IMR-90 (cell line): ENCODE results near the gene CARD8. TPM values are rescaled to one million over a fixed set of nuclear protein-coding genes. Genes with fewer than 3 reads are reported as not detected.
"Not testable (repeated sequence)": the region's sequence is repeated elsewhere in the genome, so short reads cannot be mapped to it uniquely, and the experiment has no call there.

Experiments used
- ATAC-seq: fragments of 200-7000 bp; cut with Tn5 transposase; 2 replicates; pipeline ENCODE4 v1.9.1; 2020; ENCODE audit warnings: low read depth, mild to moderate bottlenecking, moderate library complexity
- BruUV-seq: library from RNA; stranded (reverse); fragments of 400-500 nt; replicated peaks from 2 replicates; lab custom pipeline; 2021; lab: Mats Ljungman, UMichigan
- CTCF ChIA-PET: fragments of 300-600 bp; formaldehyde crosslinking; extraction: SDS; loops from one replicate; lab custom pipeline; 2021; ENCODE audit warnings: antibody characterized with exemption; lab: Yijun Ruan, JAX
- POLR2A ChIA-PET: fragments of 300-600 bp; sonication (Branson Sonifier 250); formaldehyde crosslinking; loops from one replicate; lab custom pipeline; 2022; ENCODE audit warnings: antibody characterized with exemption; ENCODE audit not compliant: unreplicated experiment; lab: Charles Lee
- DNase-seq: peaks from one replicate; pipeline ENCODE4 v3.0.0; 2013
- H2AFZ ChIP-seq: replicated peaks from 2 replicates; pipeline ENCODE3; 2013; ENCODE audit warnings: low read length, mild to moderate bottlenecking; ENCODE audit not compliant: poor library complexity
- H2AK5ac ChIP-seq: 2 replicates; pipeline ENCODE4 v1.6.1; 2013; ENCODE audit warnings: low read depth, low read length, inconsistent platforms
- H2AK9ac ChIP-seq: replicated peaks from 2 replicates; pipeline ENCODE3; 2013; ENCODE audit warnings: mild to moderate bottlenecking, low read depth, low read length, moderate library complexity; ENCODE audit not compliant: poor library complexity
- H2BK120ac ChIP-seq: 2 replicates; pipeline ENCODE4 v1.6.1; 2013; ENCODE audit warnings: low read depth, low read length, inconsistent platforms
- H2BK15ac ChIP-seq: 3 replicates; pipeline ENCODE4 v1.6.1; 2013; ENCODE audit warnings: low read depth, low read length, inconsistent platforms
- H2BK20ac ChIP-seq: 2 replicates; pipeline ENCODE4 v1.6.1; 2013; ENCODE audit warnings: low read depth, mild to moderate bottlenecking, inconsistent platforms, low read length, moderate library complexity
- H2BK5ac ChIP-seq: 2 replicates; pipeline ENCODE4 v1.6.1; 2013; ENCODE audit warnings: mild to moderate bottlenecking, low read depth, low read length, inconsistent platforms; ENCODE audit not compliant: poor library complexity, severe bottlenecking
- H3K14ac ChIP-seq: replicated peaks from 2 replicates; pipeline ENCODE4 v1.6.1; 2013; ENCODE audit warnings: low read depth, low read length, inconsistent platforms
- H3K18ac ChIP-seq: 2 replicates; pipeline ENCODE4 v1.6.1; 2013; ENCODE audit warnings: low read depth, low read length, control low read depth
- H3K23ac ChIP-seq: 2 replicates; pipeline ENCODE4 v1.6.1; 2013; ENCODE audit warnings: low read depth, low read length, inconsistent platforms
- H3K27ac ChIP-seq: 2 replicates; pipeline ENCODE4 v1.5.1; 2013; ENCODE audit warnings: mild to moderate bottlenecking, control low read depth, low read length; ENCODE audit not compliant: insufficient read depth
- H3K27me3 ChIP-seq: 2 replicates; pipeline ENCODE4 v1.6.1; 2013; ENCODE audit warnings: low read length; ENCODE audit not compliant: control insufficient read depth, insufficient read depth
- H3K36me3 ChIP-seq: 2 replicates; pipeline ENCODE4 v1.6.1; 2013; ENCODE audit warnings: low read length, mixed read lengths; ENCODE audit not compliant: control insufficient read depth, insufficient read depth
- H3K4ac ChIP-seq: 2 replicates; pipeline ENCODE4 v1.6.1; 2013; ENCODE audit warnings: low read depth, low read length, inconsistent platforms
- H3K4me1 ChIP-seq: 2 replicates; pipeline ENCODE4 v1.6.1; 2013; ENCODE audit warnings: low read length, mixed read lengths; ENCODE audit not compliant: control insufficient read depth, insufficient read depth
- H3K4me2 ChIP-seq: 2 replicates; pipeline ENCODE4 v1.6.1; 2013; ENCODE audit warnings: low read depth, mild to moderate bottlenecking, control low read depth, low read length, moderate library complexity
- H3K4me3 ChIP-seq: 2 replicates; pipeline ENCODE4 v1.5.1; 2013; ENCODE audit warnings: low read depth, mild to moderate bottlenecking, control low read depth, low read length, moderate library complexity; ENCODE audit not compliant: insufficient read depth
- H3K56ac ChIP-seq: 2 replicates; pipeline ENCODE4 v1.6.1; 2013; ENCODE audit warnings: low read length, inconsistent platforms; ENCODE audit not compliant: insufficient read depth; ENCODE audit errors: extremely low read depth
- H3K79me1 ChIP-seq, 2 experiments: 2 replicates each; pipeline ENCODE4 v1.6.1; 2013; ENCODE audit warnings: low read length in 2 of 2, inconsistent platforms in 1 of 2, low read depth in 1 of 2
- H3K9ac ChIP-seq: 2 replicates; pipeline ENCODE4 v1.6.1; 2013; ENCODE audit warnings: low read depth, low read length, control low read depth
- H3K9me1 ChIP-seq: 2 replicates; pipeline ENCODE4 v1.6.1; 2013; ENCODE audit warnings: low read length, inconsistent platforms; ENCODE audit not compliant: insufficient read depth
- H3K9me3 ChIP-seq: 2 replicates; pipeline ENCODE4 v1.6.1; 2013; ENCODE audit warnings: low read length; ENCODE audit not compliant: control insufficient read depth, insufficient read depth
- H4K20me1 ChIP-seq: 2 replicates; pipeline ENCODE4 v1.6.1; 2013; ENCODE audit warnings: low read length, inconsistent platforms; ENCODE audit not compliant: insufficient read depth
- H4K5ac ChIP-seq: 2 replicates; pipeline ENCODE4 v1.6.1; 2013; ENCODE audit warnings: mild to moderate bottlenecking, low read depth, low read length, control low read depth
- H4K8ac ChIP-seq, 2 experiments: 2 replicates each; pipeline ENCODE4 v1.6.1; 2013; ENCODE audit warnings: low read depth in 2 of 2, low read length in 2 of 2, control low read depth in 1 of 2, inconsistent platforms in 1 of 2
- H4K91ac ChIP-seq: 2 replicates; pipeline ENCODE4 v1.6.1; 2013; ENCODE audit warnings: low read depth, low read length, inconsistent platforms; ENCODE audit not compliant: insufficient read depth
- WGBS, 2 experiments: methylation state at CpG; one replicate each; pipeline versions ENCODE4 v1.1.5 to v1.1.7; 2013; ENCODE audit warnings: missing lambda C conversion rate in 2 of 2; ENCODE audit not compliant: insufficient read length in 1 of 2; ENCODE audit errors: extremely low coverage in 2 of 2; 5-methylcytosine and 5-hydroxymethylcytosine counted together
- dilution Hi-C: fragments of 300-500 bp; cut with HindIII; formaldehyde crosslinking; loops from one replicate; pipeline ENCODE4 v1.14.3; 2018; ENCODE audit warnings: low sequenced_read_pairs; ENCODE audit not compliant: unreplicated experiment
- in situ Hi-C: fragments of 300-500 bp; cut with MboI; formaldehyde crosslinking; loops from 3 replicates; pipeline ENCODE4 v1.14.3; 2019; ENCODE audit warnings: low sequenced_read_pairs, inconsistent platforms, mixed read lengths
- intact Hi-C: fragments of 100-400 bp; cut with micrococcal nuclease; formaldehyde crosslinking; loops from 2 replicates; pipeline ENCODE4 v1.10.0; 2022
- polyA plus RNA-seq, 3 experiments: library from polyadenylated mRNA; depleted of rRNA; stranded (reverse); fragments of >200 nt; gene quantifications; 2 replicates each; pipeline ENCODE4 v1.2.3, GENCODE V29; 2012; ENCODE audit warnings: low replicate concordance in 1 of 3
- total RNA-seq: library from RNA; depleted of rRNA; stranded (reverse); fragments of >200 nt; gene quantifications from 2 replicates; pipeline ENCODE4 v1.2.3, GENCODE V29; 2012

Gene CARD8
- total and polyA plus RNA-seq, 2 of the 4 experiments (the other 2 are of a cell fraction), result 11.3 to 15.5 TPM

DNA sequence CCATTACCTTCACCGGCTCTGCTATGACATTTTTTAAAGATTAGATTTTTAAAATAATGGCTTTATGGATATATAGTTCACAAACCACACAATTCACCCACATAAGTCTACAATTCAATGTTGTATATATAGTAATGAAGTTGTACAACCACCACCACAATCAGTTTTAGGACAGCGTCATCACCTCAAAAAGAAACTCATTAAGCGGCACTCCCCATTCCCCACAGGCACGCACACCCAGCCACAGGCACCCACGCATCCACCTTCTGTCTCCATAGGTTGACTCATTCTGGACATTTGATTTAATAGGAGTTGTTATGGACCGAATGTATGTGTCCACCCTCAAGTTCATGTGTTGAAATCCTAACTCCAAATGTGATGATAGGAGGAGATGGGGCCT is 13.9 kb downstream of the CARD8 start:
- H3K23ac ChIP-seq, H4K8ac ChIP-seq, POLR2A ChIA-PET, H2BK120ac ChIP-seq, H3K18ac ChIP-seq, H2BK15ac ChIP-seq, H2AFZ ChIP-seq, H2AK5ac ChIP-seq, H2BK5ac ChIP-seq, H4K91ac ChIP-seq, H3K27me3 ChIP-seq, H3K14ac ChIP-seq, intact Hi-C loops, CTCF ChIA-PET, H3K9me3 ChIP-seq, H3K4ac ChIP-seq, H3K4me2 ChIP-seq, H3K9me1 ChIP-seq, ATAC-seq, BruUV-seq, dilution Hi-C loops, H2BK20ac ChIP-seq, H2AK9ac ChIP-seq, H3K56ac ChIP-seq, H3K9ac ChIP-seq, H3K4me1 ChIP-seq, H4K20me1 ChIP-seq, H3K36me3 ChIP-seq, H3K4me3 ChIP-seq, H3K79me1 ChIP-seq, DNase-seq, H4K5ac ChIP-seq, in situ Hi-C loops, H3K27ac ChIP-seq: not testable (repeated sequence)
- no CpG with 5 or more reads among the region's 6 CpGs for WGBS, 2 experiments
